ENCODE data around the gene ST3GAL3.

DNA sequence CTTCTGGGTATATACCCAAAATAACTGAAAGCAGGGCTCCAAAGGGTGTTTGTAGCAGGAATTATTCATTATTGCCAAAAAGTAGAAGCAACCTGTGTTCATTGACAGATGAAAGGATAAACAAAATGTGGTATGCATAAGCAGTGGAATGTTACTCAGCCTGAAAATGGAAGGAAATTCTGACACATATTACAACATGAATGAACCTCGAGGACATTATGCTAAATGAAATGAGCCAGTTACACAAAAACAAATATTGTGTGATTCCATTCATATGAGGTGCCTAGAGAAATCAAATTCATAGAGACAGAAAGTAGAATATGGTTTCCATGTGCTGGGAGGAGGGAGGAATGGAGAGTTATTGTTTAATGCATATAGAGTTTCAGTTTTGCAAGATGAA, 140.0 kb downstream of the ST3GAL3 start:
- no peak for TF ChIP-seq POLR2A (IDR thresholded peaks at IDR 0.05)
- TF ChIP-seq, protein P1, sequence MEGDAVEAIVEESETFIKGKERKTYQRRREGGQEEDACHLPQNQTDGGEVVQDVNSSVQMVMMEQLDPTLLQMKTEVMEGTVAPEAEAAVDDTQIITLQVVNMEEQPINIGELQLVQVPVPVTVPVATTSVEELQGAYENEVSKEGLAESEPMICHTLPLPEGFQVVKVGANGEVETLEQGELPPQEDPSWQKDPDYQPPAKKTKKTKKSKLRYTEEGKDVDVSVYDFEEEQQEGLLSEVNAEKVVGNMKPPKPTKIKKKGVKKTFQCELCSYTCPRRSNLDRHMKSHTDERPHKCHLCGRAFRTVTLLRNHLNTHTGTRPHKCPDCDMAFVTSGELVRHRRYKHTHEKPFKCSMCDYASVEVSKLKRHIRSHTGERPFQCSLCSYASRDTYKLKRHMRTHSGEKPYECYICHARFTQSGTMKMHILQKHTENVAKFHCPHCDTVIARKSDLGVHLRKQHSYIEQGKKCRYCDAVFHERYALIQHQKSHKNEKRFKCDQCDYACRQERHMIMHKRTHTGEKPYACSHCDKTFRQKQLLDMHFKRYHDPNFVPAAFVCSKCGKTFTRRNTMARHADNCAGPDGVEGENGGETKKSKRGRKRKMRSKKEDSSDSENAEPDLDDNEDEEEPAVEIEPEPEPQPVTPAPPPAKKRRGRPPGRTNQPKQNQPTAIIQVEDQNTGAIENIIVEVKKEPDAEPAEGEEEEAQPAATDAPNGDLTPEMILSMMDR (IDR thresholded peaks at IDR 0.05): no peak

All from Peyer's patch (tissue), 4 donors.